Duodenal mucosa (tissue), 2 donors: ENCODE data around the gene IBSP.

Experiments used
- H3K27ac ChIP-seq: one replicate; pipeline ENCODE4 v1.7.0; 2013; ENCODE audit warnings: low read depth, low read length
- H3K27me3 ChIP-seq, 2 donors: one replicate each; pipeline ENCODE4 v1.7.0; 2013; ENCODE audit warnings: low read length in 2 of 2, control low read depth in 1 of 2; ENCODE audit not compliant: insufficient read depth in 2 of 2, control insufficient read depth in 1 of 2
- H3K36me3 ChIP-seq, 2 donors: one replicate each; pipeline ENCODE4 v1.7.0; 2013; ENCODE audit warnings: low read length in 2 of 2, control low read depth in 1 of 2; ENCODE audit not compliant: insufficient read depth in 2 of 2, control insufficient read depth in 1 of 2
- H3K4me1 ChIP-seq, 2 donors: one replicate each; pipeline ENCODE4 v1.7.0; 2013; ENCODE audit warnings: low read length in 2 of 2, control low read depth in 1 of 2; ENCODE audit not compliant: insufficient read depth in 2 of 2, control insufficient read depth in 1 of 2
- H3K4me3 ChIP-seq, 2 donors: one replicate each; pipeline ENCODE4 v1.7.0; 2013; ENCODE audit warnings: low read length in 2 of 2, low read depth in 1 of 2
- H3K9ac ChIP-seq, 2 donors: one replicate each; pipeline ENCODE4 v1.7.0; 2013; ENCODE audit warnings: low read length in 2 of 2, low read depth in 1 of 2
- H3K9me3 ChIP-seq, 2 donors: one replicate each; pipeline ENCODE4 v1.7.0; 2013; ENCODE audit warnings: low read length in 2 of 2, control low read depth in 1 of 2; ENCODE audit not compliant: control insufficient read depth in 1 of 2

The IBSP gene

DNA sequence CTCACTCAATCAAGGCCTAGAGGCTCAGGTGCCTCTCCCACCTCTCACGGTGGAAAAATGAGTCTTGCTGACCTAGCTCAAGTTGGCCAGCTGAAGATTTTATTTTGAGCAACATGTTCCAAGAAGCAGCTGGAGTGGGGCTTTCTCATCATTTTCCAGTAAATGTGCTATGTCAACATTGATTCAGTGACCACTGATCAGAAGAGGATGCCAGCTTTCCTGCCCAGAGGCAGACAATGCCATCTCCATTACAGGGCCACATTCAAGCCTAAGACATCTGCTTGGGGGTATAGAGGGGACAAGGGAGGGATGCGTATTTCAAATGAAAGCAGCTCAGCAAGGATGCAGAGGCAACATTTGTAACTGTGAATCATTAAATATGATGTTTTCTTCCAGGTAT, 36.4 kb downstream of the IBSP start:
- no peaks in the 10 kb centered on the region for H3K9me3 ChIP-seq
- no peaks in the 10 kb centered on the region for H3K27me3 ChIP-seq
- H3K27ac ChIP-seq, result no peak overlapping the region
- no peak overlapping the region for H3K9ac ChIP-seq
- no peaks in the 10 kb centered on the region for H3K4me1 ChIP-seq
- no peaks in the 10 kb centered on the region for H3K36me3 ChIP-seq
- H3K4me3 ChIP-seq, result no peak overlapping the region

- H3K27ac ChIP-seq, result no peak overlapping the region
- H3K4me3 ChIP-seq, result no peak overlapping the region
- H3K9ac ChIP-seq, result no peak overlapping the region
- H3K4me1 ChIP-seq, result no peaks in the 10 kb centered on the region
- H3K9me3 ChIP-seq, result no peaks in the 10 kb centered on the region
- H3K36me3 ChIP-seq, result no peaks in the 10 kb centered on the region
- H3K27me3 ChIP-seq, result no peaks in the 10 kb centered on the region
These were observed 38.9 kb downstream of the IBSP start for GRCh38 chr4:87838205-87838604.

DNA sequence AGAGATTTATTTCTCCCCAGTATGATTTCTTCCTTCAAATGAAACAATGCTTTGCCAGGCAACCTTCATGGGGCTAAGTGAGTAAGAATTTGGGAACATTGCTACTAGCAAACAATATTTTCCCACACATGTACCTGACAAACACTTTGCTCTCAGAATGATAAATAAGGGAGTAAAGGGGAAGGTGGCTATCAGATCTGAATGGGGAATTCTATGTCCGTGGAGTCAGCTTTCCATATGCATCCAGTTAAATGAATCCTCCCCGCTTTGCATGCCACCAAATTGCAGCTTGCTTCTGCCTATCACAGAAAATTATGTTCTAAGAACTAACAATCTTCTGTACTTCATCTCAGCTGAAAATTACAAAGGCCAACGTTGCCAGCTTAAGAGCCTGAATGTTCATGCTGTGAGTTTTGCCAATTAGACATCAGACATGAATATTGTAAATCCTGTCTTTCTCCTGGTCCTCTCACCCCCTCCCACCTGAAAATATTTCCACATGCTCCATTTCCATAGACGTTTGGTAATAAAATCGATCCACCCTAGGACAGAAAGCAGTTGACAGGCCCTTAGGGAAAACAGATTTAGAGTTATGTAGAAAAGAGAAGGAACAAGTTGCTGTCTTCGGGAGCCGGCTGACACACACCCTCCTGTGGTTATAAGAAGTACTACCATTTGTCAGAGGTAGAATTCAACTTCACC, 39.7 kb downstream of the IBSP start:
- Histone ChIP-seq H3K36me3 (no peaks in the 10 kb centered on the region), H3K4me1 (no peaks in the 10 kb centered on the region), H3K9ac (no peak overlapping the region), H3K4me3 (no peak overlapping the region), H3K9me3 (no peaks in the 10 kb centered on the region), H3K27ac (no peak overlapping the region), H3K27me3 (no peaks in the 10 kb centered on the region)

DNA sequence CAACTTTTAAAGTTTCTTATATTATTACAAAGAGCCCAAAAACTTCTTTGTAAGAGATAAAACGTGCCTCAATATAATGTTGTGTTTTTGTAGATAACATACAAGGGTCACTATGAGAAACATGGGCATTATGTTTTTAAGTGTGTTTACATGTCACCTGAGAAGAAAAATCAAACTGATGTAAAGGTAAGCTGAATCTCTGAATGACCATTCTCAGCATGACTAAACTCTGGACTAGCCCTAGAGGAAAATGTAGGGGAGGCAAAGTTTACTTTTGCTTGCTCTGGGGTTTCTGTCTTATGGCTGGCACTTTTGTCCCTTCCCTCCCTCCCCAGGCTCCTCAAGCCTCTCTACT, 40.2 kb downstream of the IBSP start:
- Histone ChIP-seq H3K4me1 (no peaks in the 10 kb centered on the region), H3K36me3 (no peaks in the 10 kb centered on the region), H3K9ac (no peak overlapping the region), H3K9me3 (no peaks in the 10 kb centered on the region), H3K27ac (no peak overlapping the region), H3K27me3 (no peaks in the 10 kb centered on the region), H3K4me3 (no peak overlapping the region)

GRCh38 chr4:87840149-87840548, 40.8 kb downstream of the IBSP start:
- H3K9me3 ChIP-seq, result no peaks in the 10 kb centered on the region
- no peaks in the 10 kb centered on the region for H3K4me1 ChIP-seq
- no peak overlapping the region for H3K4me3 ChIP-seq
- H3K36me3 ChIP-seq, result no peaks in the 10 kb centered on the region
- no peak overlapping the region for H3K9ac ChIP-seq
- no peak overlapping the region for H3K27ac ChIP-seq
- H3K27me3 ChIP-seq, result no peaks in the 10 kb centered on the region

- H3K9me3 ChIP-seq, result no peaks in the 10 kb centered on the region
- H3K27ac ChIP-seq, result no peak overlapping the region
- H3K27me3 ChIP-seq, result no peaks in the 10 kb centered on the region
- no peak overlapping the region for H3K4me3 ChIP-seq
- peaks cover 0 to 4% of the 10 kb centered on the region in 2 donors for H3K4me1 ChIP-seq
- H3K36me3 ChIP-seq, result no peaks in the 10 kb centered on the region
- H3K9ac ChIP-seq, result no peak overlapping the region
These were observed 44.6 kb downstream of the IBSP start for GRCh38 chr4:87843936-87844335.

- Histone ChIP-seq H3K27ac (no peak overlapping the region), H3K4me3 (no peak overlapping the region), H3K9ac (no peak overlapping the region)
These were observed 45.1 kb downstream of the IBSP start for GRCh38 chr4:87844452-87844851.

DNA sequence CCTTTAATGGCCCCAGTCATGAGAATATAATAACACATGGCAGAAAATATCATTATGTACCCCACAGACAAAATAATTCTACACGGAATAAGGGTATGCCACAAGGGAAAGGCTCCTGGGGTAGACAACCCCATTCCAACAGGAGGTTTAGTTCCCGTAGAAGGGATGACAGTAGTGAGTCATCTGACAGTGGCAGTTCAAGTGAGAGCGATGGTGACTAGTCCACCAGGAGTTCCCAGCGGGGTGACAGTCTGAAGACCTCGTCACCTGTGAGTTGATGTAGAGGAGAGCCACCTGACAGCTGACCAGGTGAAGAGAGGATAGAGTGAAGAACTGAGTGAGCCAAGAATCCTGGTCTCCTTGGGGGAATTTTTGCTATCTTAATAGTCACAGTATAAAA, 46.9 kb downstream of the IBSP start:
- H3K4me3 ChIP-seq, result no peak overlapping the region
- H3K27me3 ChIP-seq, result no peaks in the 10 kb centered on the region
- H3K27ac ChIP-seq, result no peak overlapping the region
- H3K9ac ChIP-seq, result no peak overlapping the region
- H3K4me1 ChIP-seq, result peaks cover 0 to 6% of the 10 kb centered on the region in 2 donors
- H3K9me3 ChIP-seq, result no peaks in the 10 kb centered on the region
- no peaks in the 10 kb centered on the region for H3K36me3 ChIP-seq

More at GRCh38 chr4:87844452-87844851, 45.1 kb downstream of the IBSP start:
- Histone ChIP-seq H3K36me3 (no peaks in the 10 kb centered on the region), H3K27me3 (no peaks in the 10 kb centered on the region), H3K4me1 (peaks cover 0 to 6% of the 10 kb centered on the region in 2 donors), H3K9me3 (no peaks in the 10 kb centered on the region)

DNA sequence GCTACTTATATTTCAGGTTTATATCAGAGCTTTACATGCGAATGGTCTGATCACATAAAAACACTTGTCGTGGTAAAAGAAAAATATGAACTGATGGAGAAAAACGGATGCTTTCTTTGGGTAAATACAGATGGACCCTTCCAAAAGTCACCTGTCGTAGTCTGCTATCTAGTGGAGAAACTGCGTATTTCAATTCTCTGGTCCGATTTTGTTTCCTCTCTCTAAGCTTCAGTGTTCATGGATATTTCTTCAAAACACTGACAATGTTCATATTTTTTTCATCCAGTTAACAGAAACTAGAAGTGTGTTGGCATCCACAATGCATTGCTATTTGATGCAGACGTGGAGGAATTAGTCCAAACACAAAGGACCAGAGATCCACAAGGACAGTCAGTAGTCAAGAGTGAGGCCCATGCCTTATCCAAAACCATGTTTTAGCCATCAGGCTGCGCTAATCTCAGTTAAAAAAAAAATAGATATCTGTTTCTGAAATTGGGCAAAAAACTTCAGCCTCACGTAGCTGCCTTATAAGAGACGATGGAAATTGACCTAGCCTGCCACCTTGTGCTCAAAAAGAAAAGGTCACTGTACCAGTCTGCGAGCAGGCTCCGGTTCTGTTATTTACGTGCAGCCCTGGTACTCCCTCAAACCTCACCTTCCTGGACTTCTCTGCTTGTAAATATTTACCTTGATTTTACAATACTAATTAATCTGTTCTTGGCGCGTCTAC, 49.4 kb downstream of the IBSP start:
- no peak overlapping the region for H3K4me3 ChIP-seq
- H3K4me1 ChIP-seq, result peaks cover 0 to 6% of the 10 kb centered on the region in 2 donors
- no peak overlapping the region for H3K27ac ChIP-seq
- no peak overlapping the region for H3K9ac ChIP-seq
- H3K36me3 ChIP-seq, result no peaks in the 10 kb centered on the region
- H3K9me3 ChIP-seq, result no peaks in the 10 kb centered on the region
- H3K27me3 ChIP-seq, result no peaks in the 10 kb centered on the region

- peaks cover 0 to 6% of the 10 kb centered on the region in 2 donors for H3K4me1 ChIP-seq
- no peak overlapping the region for H3K4me3 ChIP-seq
- no peak overlapping the region for H3K9ac ChIP-seq
- no peaks in the 10 kb centered on the region for H3K9me3 ChIP-seq
- no peak overlapping the region for H3K27ac ChIP-seq
- no peaks in the 10 kb centered on the region for H3K27me3 ChIP-seq
- no peaks in the 10 kb centered on the region for H3K36me3 ChIP-seq
These were observed 50.3 kb downstream of the IBSP start for GRCh38 chr4:87849612-87850011.
